Neural cell (in vitro differentiated cells): ENCODE measurements around the gene SYNPO2. TPM values are rescaled to one million over a fixed set of nuclear protein-coding genes. Genes with fewer than 3 reads are reported as not detected.
"Not testable (repeated sequence)": the region's sequence is repeated elsewhere in the genome, so short reads cannot be mapped to it uniquely, and the experiment has no call there.

Source experiments
- H2AFZ ChIP-seq: fragments of 200-600, 300-800 bp; sonication (generic), shearing (Covaris generic); 2 replicates; pipeline ENCODE4 v1.6.0; 2014; ENCODE audit warnings: low read depth, mild to moderate bottlenecking, antibody characterized with exemption, low read length, moderate library complexity
- H3F3A ChIP-seq: fragments of 200-600 bp; shearing (Covaris generic); 2 replicates; pipeline ENCODE4 v1.6.1; 2016; ENCODE audit warnings: mild to moderate bottlenecking, moderate library complexity, mixed read lengths, antibody characterized with exemption, low read length; ENCODE audit not compliant: insufficient read depth, poor library complexity, severe bottlenecking
- H3K27ac ChIP-seq: fragments of 200-600, 300-800 bp; sonication (generic), shearing (Covaris generic); 2 replicates; pipeline ENCODE4 v1.5.1; 2014; ENCODE audit warnings: mild to moderate bottlenecking, low read length, moderate library complexity
- H3K27me3 ChIP-seq: fragments of 300-800, 200-600 bp; sonication (generic), shearing (Covaris generic); 2 replicates; pipeline ENCODE4 v1.6.0; 2014; ENCODE audit warnings: mild to moderate bottlenecking, low read depth, low read length, moderate library complexity; ENCODE audit not compliant: insufficient read depth
- H3K36me3 ChIP-seq: fragments of 300-800, 200-600 bp; sonication (generic), shearing (Covaris generic); 2 replicates; pipeline ENCODE4 v1.5.1; 2014; ENCODE audit warnings: mild to moderate bottlenecking, antibody characterized with exemption, low read length, moderate library complexity; ENCODE audit not compliant: insufficient read depth
- H3K4me2 ChIP-seq: fragments of 300-800, 200-600 bp; sonication (generic), shearing (Covaris generic); 2 replicates; pipeline ENCODE4 v1.6.0; 2014; ENCODE audit warnings: mild to moderate bottlenecking, low read length
- H3K4me3 ChIP-seq: fragments of 300-800, 200-600 bp; sonication (generic), shearing (Covaris generic); 2 replicates; pipeline ENCODE4 v1.5.1; 2014; ENCODE audit warnings: mild to moderate bottlenecking, low read length, moderate library complexity
- H3K79me2 ChIP-seq: fragments of 200-600 bp; shearing (Covaris generic); replicated peaks from 2 replicates; pipeline ENCODE4 v1.6.0; 2014; ENCODE audit warnings: mild to moderate bottlenecking, low read length, moderate library complexity; ENCODE audit not compliant: insufficient read depth
- H3K9ac ChIP-seq: fragments of 300-800, 200-600 bp; sonication (generic), shearing (Covaris generic); 2 replicates; pipeline ENCODE4 v1.6.1; 2016; ENCODE audit warnings: mild to moderate bottlenecking, low read length, mixed read lengths
- H3K9me2 ChIP-seq: fragments of 200-600 bp; shearing (Covaris generic); 2 replicates; pipeline ENCODE4 v1.6.1; 2016; ENCODE audit warnings: mild to moderate bottlenecking, low read length, mixed read lengths; ENCODE audit not compliant: insufficient read depth
- H3K9me3 ChIP-seq: fragments of 200-600, 300-800 bp; sonication (generic), shearing (Covaris generic); 2 replicates; pipeline ENCODE4 v1.6.1; 2016; ENCODE audit warnings: mild to moderate bottlenecking, mixed run types, low read length, moderate library complexity, mixed read lengths
- H4K20me1 ChIP-seq: fragments of 200-600 bp; shearing (Covaris generic); 2 replicates; pipeline ENCODE4 v1.6.1; 2016; ENCODE audit warnings: mild to moderate bottlenecking, mixed run types; ENCODE audit not compliant: insufficient read depth
- CTCF ChIP-seq: fragments of 450-650 bp; IDR thresholded peaks from 2 replicates; pipeline ENCODE4 v1.5.1; 2014; ENCODE audit warnings: antibody characterized with exemption, mild to moderate bottlenecking, moderate library complexity; ENCODE audit not compliant: poor library complexity, severe bottlenecking
- EP300 ChIP-seq: fragments of 450-650 bp; conservative IDR thresholded peaks from 2 replicates; pipeline ENCODE4 v1.6.1; 2014; ENCODE audit warnings: antibody characterized with exemption, mild to moderate bottlenecking, moderate library complexity; ENCODE audit not compliant: poor library complexity, severe bottlenecking
- EZH2 ChIP-seq: fragments of 200-600, 300-800 bp; shearing (Covaris generic), sonication (generic); IDR thresholded peaks from 2 replicates; pipeline ENCODE4 v1.6.1; 2014; ENCODE audit warnings: antibody characterized with exemption, low read length, borderline replicate concordance, mild to moderate bottlenecking; ENCODE audit not compliant: insufficient read depth, poor library complexity, severe bottlenecking
- MXI1 ChIP-seq: fragments of 450-650 bp; conservative IDR thresholded peaks from 2 replicates; pipeline ENCODE4 v1.6.1; 2014; ENCODE audit warnings: antibody characterized with exemption, mild to moderate bottlenecking; ENCODE audit not compliant: poor library complexity, severe bottlenecking
- POLR2AphosphoS5 ChIP-seq: IDR thresholded peaks from 2 replicates; pipeline ENCODE4 v1.6.1; 2012
- RAD21 ChIP-seq: fragments of 450-650 bp; conservative IDR thresholded peaks from 2 replicates; pipeline ENCODE4 v1.6.1; 2014; ENCODE audit warnings: antibody characterized with exemption, mild to moderate bottlenecking, moderate library complexity
- REST ChIP-seq: IDR thresholded peaks from 2 replicates; pipeline ENCODE4 v1.6.1; 2012; ENCODE audit warnings: borderline replicate concordance
- SMC3 ChIP-seq: fragments of 450-650 bp; conservative IDR thresholded peaks from 2 replicates; pipeline ENCODE4 v1.6.1; 2014; ENCODE audit warnings: antibody characterized with exemption, mild to moderate bottlenecking, moderate library complexity; ENCODE audit not compliant: poor library complexity
- TAF1 ChIP-seq: IDR thresholded peaks from 2 replicates; pipeline ENCODE4 v1.6.1; 2012; ENCODE audit warnings: low read depth
- polyA plus RNA-seq: library from polyadenylated mRNA; depleted of rRNA; stranded (reverse); fragments of >200 nt; gene quantifications from 2 replicates; pipeline ENCODE4 v1.2.3, GENCODE V29; 2014

SYNPO2 gene
- polyA plus RNA-seq, 1 donor from 2014 or later = 0.14 TPM

- H3K79me2 ChIP-seq = no peaks in the 10 kb centered on the region
- no peak overlapping the region for H2AFZ ChIP-seq
- no peak overlapping the region for H3K9ac ChIP-seq
- TF ChIP-seq MXI1 (no peak), POLR2AphosphoS5 (no peak), TAF1 (no peak), EZH2 (no peak), CTCF (no peak), RAD21 (no peak), SMC3 (no peak), REST (no peak), EP300 (no peak)
- H3K27ac ChIP-seq = no peak overlapping the region
- H3K27me3 ChIP-seq = no peaks in the 10 kb centered on the region
- no peaks in the 10 kb centered on the region for H3K9me2 ChIP-seq
- H3K4me2 ChIP-seq = no peak overlapping the region
- no peaks in the 10 kb centered on the region for H3K9me3 ChIP-seq
- no peaks in the 10 kb centered on the region for H3F3A ChIP-seq
- no peaks in the 10 kb centered on the region for H3K36me3 ChIP-seq
- H4K20me1 ChIP-seq = no peaks in the 10 kb centered on the region
- H3K4me3 ChIP-seq = no peak overlapping the region
Measured at GRCh38 chr4:119008761-119009160, 120.1 kb downstream of the SYNPO2 start.

- H3F3A ChIP-seq, H3K4me3 ChIP-seq, H3K79me2 ChIP-seq, H3K27me3 ChIP-seq, H3K36me3 ChIP-seq, H3K27ac ChIP-seq, H3K9ac ChIP-seq, H4K20me1 ChIP-seq, H3K9me3 ChIP-seq, H2AFZ ChIP-seq, H3K9me2 ChIP-seq, H3K4me2 ChIP-seq: not testable (repeated sequence)
Measured at GRCh38 chr4:119010221-119010620, 121.6 kb downstream of the SYNPO2 start.

GRCh38 chr4:119010909-119011606 lies 122.4 kb downstream of the SYNPO2 start:
- no peak for TF ChIP-seq RAD21
- no peak for TF ChIP-seq REST
- no peak for TF ChIP-seq MXI1
- no peak for TF ChIP-seq POLR2AphosphoS5
- no peak for TF ChIP-seq EP300
- TF ChIP-seq EZH2 = no peak
- TF ChIP-seq CTCF = no peak
- no peak for TF ChIP-seq TAF1
- no peak for TF ChIP-seq SMC3
- no peak overlapping the region for H3K4me2 ChIP-seq
- no peaks in the 10 kb centered on the region for H3K79me2 ChIP-seq

More at GRCh38 chr4:119010909-119011606, 122.4 kb downstream of the SYNPO2 start:
- Histone ChIP-seq H2AFZ (no peak overlapping the region), H3K9ac (no peak overlapping the region), H3K36me3 (no peaks in the 10 kb centered on the region), H3K27me3 (no peaks in the 10 kb centered on the region), H3K4me3 (no peak overlapping the region), H3K9me3 (no peaks in the 10 kb centered on the region), H3K9me2 (no peaks in the 10 kb centered on the region), H3F3A (no peaks in the 10 kb centered on the region), H4K20me1 (no peaks in the 10 kb centered on the region), H3K27ac (no peak overlapping the region)
